HG03457 (cell line): Measurements from ENCODE around the gene ELP6.
A peak's percentile ranks its signal among the peaks of the same experiment; 100 is the strongest.
"Not testable (repeated sequence)": the region's sequence is repeated elsewhere in the genome, so short reads cannot be mapped to it uniquely, and the experiment has no call there.

Experiments used
- ATAC-seq: cut with Tn5 transposase; IDR thresholded peaks from one replicate; pipeline ENCODE4 v1.9.1; 2021; ENCODE audit warnings: moderate number of reproducible peaks; ENCODE audit not compliant: unreplicated experiment

The ELP6 gene

DNA sequence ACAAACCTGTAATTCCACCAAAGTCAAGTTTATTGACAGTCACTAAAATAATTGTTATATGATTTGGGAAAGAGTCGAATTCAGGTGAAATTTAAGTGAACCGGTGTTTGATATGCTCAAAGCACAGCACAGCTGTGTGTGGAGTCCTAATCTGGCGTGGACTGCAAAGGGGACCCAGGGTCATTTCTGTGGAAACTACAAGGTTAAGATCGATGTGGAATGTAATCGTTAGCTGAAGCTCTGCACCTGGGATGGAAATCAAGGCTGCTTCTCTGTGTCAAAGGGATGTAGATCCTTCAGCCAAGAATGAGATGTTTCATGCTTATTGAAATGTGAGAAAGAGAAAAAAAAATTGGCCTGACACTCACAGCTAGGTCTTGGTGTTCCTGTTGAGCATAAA, 1.6 kb upstream of the ELP6 start:
- no peak for ATAC-seq

DNA sequence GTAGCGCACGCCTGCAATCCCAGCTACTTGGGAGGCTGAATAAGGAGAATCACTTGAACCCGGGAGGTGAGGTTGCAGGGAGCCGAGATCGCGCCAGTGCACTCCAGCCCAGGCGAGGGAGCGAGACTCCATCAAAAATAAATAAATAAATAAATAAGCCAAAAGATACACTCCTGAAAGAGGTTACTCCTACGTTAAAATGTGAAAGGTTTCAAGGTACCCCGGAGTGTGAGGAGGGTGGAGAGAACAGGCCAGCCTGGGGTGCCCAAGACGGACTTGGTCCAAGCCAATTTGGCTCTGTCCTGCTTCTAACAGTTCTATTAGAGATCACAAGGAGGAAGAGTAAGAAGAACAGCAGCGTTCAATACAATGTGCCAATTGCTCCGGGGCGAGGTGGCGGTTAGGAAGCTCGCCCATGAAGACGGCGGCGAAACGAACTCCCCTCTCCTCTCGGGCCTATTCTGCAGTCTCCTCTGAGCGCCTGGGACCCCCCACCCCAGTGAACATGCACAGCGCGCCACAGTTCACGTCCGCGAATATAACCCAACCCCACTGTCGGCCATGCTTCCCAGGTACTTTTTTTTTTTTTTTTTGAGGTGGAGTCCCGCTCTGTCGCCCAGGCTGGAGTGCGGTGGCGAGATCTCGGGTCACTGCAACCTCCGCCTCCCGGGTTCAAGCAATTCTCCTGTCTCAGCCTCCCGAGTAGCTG, 942 bp downstream of the ELP6 start:
- no peak for ATAC-seq

DNA sequence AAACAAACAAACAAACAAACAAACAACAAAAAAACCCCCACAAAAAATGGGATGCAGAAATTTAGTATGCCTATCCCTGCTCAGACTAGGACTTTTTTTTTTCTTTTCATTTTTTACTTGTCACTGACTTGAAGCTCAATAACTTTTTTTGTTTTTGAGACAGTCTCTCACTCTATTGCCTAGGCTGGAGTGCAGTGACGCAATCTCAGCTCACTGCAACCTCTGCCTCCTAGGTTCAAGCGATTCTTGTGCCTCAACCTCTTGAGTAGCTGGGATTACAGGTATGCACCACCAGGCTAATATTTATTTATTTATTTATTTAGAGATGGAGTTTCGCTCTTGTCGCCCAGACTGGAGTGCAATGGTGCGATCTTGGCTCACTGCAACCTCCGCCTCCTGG, 8.2 kb downstream of the ELP6 start:
- ATAC-seq = not testable (repeated sequence)

DNA sequence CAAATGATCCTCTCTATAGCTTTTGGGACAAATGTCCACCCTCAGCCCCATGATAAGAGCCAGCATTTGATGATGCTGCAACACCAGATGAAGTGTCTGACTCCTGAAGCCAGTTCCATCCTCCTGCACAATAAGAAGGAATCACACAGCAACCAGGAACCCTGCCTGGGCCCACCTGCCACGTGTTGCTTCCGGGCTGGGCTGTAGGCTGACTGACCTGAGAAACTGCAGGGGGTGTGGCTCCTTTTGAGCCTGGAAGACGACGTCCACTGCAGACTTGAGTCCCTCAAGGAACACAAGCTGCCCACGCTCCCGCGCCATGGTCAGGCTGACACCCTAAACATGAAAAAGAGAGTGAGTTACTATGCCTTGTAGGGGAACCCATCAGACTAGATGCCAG, 9.4 kb downstream of the ELP6 start:
- ATAC-seq = no peak

DNA sequence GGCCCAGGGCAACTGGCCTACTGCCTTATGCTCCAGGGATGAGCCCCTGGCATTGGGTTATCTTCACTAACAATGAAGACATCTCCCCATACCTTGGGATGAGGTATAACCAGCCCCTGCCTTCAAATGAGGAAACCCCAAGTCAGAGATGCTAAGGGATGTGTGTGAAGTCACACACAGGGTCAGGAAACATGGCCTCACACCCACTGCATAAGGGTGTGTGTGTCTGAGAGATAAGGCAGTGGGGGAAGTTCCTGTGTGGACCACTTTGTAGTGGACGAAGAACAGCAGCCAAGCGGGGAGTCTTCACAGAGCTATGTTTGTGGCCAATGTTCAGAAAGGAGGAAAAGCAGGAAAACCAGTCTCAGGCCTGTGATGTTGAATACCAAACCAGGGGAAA, 10.5 kb downstream of the ELP6 start:
- no peak for ATAC-seq

DNA sequence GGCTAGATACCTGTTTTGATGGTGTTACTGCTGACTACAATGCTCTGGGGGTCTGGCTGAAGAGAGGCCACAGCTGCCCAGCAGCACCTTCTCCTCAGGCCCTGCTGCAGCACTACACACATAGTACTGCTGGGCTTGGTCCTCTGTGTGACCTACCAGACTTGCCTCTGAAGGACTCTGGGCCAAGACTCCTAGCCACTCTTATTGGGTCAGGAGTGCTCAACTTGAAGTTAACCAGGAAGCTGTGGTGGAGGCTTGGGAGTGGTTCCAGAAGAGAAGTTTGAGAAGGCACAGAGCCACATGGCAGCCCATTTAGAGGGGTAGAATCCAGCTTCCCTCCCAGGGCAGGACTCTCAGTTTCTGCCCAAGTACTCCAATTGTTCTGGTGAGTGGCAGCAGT, 16.6 kb downstream of the ELP6 start:
- ATAC-seq = no peak

DNA sequence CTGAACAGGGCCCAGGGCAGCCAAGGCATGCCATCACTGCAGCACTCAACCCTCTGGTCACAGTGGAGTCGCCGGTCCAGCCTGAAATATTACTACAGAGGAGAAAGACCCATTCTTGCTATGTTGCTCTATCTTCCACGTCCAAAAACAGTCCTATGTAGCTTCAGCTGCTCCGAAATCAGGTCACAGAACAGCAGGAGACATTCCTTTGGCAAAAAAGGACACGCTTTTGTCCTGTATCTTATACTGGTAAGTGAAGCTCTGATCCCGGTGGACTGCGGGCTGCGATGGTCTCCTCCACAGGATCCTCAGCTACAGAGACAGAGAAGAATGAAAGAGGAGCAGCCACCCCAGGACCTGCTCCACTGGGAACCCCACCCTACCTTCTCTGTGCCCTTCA, 17.6 kb downstream of the ELP6 start:
- no peak for ATAC-seq

DNA sequence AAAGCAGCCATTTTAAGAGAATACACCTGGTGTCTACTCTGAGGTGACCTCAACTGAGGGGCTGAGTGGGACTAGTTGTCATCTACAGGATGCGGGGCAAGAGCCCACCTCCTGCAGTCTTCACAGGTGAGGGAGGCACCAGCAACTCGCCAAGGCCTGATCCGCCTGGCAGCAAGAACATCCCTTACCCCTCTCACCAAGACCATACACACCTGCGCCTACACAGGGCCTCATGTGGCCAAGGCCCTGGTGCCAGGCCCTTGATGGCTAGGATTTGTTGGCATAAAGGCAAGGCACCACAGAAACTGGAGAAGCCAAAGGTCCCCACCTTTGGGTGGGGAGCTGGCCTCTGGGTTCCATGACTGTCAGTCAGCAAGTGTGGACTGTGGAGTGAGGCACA, 18.4 kb downstream of the ELP6 start:
- no peak for ATAC-seq

DNA sequence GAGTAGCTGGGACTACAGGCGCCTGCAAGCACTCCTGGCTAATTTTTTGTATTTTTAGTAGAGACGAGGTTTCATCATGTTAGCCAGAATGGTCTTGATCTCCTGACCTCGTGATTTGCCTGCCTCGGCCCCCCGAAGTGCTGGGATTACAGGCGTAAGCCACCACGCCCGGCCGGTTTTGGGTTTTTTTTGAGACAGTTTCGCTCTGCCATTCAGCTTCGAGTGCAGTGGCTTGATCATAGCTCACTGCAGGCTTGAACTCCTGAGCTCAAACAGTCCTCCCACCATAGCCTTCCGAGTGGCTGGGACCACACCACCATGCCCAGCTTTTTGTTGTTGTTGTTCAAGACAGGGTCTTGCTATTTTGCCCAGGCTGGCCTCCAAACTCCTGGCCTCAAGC, 21.7 kb downstream of the ELP6 start:
- no peak for ATAC-seq

DNA sequence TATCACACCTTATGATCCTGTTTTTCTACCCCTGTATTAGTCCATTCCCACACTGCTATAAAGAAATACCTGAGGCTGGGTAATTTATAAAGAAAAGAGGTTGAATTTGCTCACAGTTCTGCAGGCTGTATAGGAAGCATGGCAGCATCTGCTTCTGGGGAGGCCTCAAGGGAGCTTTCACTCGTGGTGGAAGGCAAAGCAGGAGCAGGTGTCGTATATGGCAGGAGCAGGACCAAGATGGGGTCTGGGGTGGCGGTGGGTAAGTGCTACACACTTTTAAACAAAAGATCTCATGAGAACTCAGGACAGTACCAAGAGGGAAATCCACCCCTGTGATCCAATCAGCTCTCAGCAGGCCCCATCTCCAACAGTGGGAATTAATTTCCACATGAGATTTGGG, 22.3 kb downstream of the ELP6 start:
- no peak for ATAC-seq

DNA sequence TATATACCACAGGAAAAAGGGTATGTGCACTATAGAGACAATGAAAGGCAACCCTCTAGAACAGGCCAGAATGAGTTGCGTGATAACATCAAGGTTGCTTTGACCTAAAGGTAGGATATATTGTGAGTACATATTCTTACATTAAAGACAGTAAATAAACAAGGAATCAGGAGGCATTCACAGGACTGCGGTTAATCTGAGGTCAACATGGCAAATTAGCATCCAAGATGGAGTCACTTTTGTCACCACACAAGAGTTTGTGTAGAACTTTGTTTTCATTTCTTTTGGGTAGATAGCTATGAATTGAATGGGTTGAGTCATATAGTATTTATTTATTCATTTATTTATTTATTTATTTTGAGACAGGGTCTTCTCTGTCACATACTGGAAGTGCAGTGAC, 26.2 kb downstream of the ELP6 start:
- no peak for ATAC-seq

DNA sequence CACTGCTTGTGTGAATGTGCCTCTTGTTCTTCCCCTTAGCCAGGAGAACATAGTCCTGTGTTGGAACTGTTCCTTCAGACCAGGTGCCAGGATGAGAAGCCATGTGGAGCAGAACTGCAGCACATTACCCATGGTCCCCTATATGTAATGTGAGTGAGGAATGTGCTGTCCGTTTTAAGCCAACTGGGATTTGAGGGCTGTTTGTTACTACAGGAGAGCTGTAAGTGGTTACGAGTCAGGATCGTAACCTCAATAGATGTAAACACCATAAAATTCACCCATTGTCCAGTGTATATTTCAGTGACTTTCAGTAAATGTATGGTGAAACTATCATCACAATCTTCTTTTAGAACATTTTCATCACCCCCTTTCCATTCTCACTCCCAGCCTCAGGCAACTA, 27.7 kb downstream of the ELP6 start:
- no peak for ATAC-seq

DNA sequence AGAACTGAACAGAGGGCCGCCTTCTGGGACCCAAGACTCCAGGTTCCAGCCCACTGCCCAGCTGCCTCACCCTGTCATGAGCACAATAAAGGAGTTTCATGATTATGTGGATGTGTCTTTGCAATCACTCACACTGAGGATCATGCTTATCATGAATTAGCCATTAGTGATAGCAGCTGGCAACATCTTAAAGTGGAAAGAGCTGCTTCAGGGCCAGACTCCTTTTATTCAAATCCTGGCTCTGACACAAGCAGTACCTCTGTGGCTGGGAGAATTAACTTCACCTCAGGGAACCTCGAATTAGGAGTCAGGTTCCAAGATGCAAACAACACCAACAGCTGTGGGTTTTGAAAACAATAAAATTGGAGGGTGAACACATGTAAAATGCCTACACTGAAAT, 31.1 kb downstream of the ELP6 start:
- ATAC-seq = no peak

DNA sequence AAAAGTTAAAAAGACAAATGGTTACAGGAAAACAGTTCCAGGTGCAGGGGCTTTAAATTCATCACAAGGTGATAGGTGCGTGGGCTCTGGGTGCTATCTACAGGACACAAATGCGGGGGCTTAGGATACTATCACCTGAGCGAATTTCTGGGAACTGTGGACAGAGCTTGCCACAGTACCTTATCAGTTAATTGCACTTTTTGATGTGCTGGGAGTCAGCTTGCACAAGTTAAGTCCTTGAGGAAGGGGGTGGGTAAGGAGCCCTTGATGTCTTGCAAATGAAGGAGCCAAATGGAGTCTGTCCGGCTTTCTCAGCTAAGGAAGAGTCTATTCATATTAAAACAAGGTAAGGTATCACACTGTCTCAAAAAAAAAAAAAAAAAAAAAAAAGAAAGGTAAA, 31.7 kb downstream of the ELP6 start:
- not testable (repeated sequence) for ATAC-seq

DNA sequence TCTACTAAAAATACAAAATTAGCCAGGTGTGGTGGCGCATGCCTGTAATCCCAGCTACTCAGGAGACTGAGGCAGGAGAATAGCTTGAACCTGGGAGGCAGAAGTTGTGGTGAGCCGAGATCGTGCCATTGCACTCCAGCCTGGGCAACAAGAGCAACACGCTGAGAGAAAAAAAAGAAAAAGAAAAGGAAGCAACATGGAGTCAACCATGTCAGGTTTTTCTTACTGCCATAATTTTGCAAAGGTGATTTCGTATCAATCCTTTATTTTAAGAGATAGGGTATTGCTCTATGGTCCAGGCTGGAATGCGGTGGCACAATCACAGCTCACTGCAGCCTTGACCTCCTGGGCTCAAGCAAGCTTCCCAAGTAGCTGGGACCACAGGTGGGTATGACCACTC, 33.2 kb downstream of the ELP6 start:
- not testable (repeated sequence) for ATAC-seq

DNA sequence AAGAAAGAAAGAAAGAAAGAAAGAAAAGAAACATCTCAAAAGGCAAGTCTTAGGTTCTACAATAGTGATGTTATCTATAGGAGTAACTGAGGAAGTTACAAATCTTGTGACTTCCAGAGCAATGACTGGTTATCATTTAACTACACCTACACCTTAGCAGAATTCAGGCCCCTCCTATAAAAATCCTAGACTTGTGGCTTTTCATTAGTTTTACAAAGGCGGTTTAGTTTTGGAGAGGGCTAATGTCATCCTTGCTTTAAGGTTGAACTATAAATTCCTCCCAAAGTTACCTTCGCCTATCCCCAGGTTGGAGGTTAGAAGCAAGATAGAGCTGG, 33.7 kb downstream of the ELP6 start:
- no peak for ATAC-seq

DNA sequence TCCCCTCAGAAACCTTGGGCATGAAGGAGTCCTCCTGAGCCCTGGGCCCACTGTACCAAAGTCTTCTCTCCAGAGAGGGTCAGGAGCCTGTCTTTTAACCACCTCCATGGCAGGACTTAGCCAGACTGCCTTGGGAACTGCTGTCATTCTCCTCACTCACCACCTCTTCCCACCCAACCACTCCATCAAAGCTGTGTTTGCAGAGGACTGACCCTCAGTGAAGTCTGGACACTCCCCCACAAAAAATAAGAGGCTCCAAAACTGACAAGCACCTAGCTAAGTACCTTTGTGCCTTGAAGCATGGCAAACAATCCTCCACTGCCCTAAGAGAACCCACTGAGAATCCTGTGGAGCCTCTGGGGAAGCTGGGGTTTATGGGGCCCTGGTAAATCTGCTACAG, 35.5 kb downstream of the ELP6 start:
- no peak for ATAC-seq

DNA sequence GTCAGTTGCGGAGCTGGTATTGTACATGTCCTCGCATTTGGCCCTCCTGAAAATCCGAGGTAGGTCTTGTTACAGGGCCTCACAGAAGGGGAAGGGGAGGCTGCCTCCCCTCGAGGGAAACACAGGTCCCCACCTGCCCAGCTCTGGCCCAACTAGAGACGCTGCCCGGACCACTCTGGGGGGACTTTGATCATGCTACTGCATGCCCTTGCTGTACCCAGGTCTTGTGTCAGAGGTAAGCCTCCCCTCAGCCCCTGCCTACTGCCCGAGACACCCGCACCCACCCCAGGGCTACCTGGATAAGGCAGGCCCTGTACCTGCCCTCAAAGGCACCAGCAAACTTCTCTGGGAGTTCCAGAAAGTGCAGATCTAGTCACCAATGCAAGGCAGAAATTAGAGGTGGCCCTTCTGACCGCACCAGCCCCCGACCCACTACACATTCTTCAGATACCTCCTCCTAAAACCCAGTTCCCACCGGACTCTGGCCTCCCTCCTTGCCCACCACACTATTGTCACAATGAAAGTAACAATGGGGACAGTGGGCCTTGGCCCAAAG, 36.8 kb downstream of the ELP6 start:
- no peak for ATAC-seq

DNA sequence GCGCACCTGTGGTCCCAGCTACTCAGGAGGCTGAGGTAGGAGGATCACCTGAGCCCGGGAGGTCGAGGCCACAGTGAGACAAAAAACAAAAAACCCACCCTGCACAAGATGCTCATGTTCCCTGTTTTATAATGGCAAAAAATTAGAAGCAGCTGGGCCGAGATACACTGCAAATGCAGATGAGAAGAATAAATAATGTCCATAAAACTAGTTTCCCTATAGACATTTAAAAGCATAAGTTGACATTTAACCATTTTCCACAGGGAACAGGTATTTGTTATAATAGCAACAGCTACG, 37.2 kb downstream of the ELP6 start:
- ATAC-seq = no peak

DNA sequence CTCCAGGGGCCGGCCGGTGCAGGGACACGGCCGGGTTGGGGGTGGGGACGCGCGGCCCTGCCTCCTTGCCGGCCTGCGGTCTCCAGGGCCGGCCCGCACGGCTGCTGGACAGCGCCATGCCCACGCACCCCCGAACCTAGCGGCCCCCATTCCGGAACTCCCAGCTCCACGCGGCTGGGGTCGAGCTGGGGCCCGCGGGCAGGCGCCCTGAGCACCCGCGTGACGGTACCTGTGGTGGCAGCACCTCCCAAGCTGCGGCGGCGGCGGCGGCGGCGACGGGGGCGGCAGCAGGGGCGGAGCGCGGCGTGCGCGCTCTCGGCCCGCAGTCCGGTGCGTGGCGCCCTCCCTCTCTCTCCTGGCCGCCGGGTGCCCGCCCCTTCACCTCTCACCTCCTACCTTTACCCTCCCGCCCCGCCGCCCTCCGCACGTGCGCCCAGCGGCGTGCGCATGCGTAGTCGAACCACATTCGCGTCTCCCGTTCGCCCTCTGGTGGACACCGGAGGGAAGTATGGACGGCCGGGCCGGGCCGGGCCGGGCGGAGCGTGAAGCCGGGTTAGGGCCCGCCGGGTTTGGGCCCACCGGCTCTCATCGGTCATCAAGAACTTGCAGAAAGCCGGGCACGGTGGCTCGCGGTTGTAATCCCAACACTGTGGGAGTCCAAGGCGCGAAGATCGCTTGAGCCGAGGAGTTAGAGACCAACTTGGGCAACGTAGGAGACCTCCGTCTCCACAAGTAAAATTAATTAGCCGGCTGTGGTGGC, 37.8 kb downstream of the ELP6 start, which contains the start of gene SCAP:
Gene SCAP, minus strand, starts transcription at position 372 of the 760 bp plus-strand sequence. CDS start 32,948 bp downstream, outside the sequence.
- ATAC-seq = peak; percentile 83

DNA sequence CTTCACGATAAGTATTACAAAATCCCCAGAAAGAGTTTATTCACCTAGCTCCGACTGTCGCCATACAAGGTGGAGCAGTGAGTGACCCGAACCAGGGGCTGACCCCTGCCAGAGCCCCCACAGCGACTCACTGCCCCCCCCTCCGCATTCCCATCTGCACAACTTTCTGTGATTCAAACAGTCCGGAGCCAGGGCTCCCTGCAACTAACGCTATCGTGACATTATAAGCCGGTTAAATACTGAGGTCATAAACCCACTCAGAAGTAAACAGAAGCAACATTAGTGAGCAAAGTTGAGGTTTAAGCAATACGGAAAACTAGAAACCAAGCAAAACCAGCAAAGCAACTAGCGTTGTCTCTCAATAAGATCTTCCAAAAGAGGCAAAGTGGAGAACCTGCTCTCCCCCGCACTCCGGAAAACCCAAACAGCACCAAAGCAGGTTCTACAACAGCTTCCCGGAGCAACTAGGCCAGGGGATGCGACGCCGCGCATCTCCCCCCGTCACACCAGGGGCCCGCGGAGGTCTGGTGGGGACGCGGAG, 38.4 kb downstream of the ELP6 start:
- ATAC-seq = no peak

DNA sequence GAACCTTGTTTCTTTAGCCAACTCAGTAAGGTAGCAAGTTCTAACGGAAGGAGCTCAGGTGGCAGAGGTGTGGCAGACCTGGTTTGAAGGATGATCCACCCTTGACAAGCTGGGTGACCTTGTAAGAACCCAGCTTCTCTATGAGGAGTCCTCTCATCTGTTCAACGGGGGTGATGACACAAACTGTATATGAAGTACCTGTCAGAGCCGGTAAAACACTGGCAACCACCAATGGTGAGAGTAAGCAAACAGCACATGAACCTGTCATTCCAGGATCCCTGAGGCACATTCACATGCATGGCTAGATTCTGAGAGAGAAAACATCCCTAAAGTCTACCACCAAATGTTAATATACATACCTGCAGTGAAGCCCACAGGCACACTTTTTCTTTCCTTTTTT, 40.1 kb downstream of the ELP6 start:
- ATAC-seq = no peak
